ENCODE results near the gene EXOSC3. TPM values are rescaled to one million over a fixed set of nuclear protein-coding genes. Genes with fewer than 3 reads are reported as not detected.

Gene EXOSC3
- total RNA-seq, 1 donor from 2014 or later, result 37.6 TPM

GRCh38 chr9:37740128-37740527 is 44.7 kb downstream of the EXOSC3 start:
- DNase-seq (ENCODE audit: low spot score in 2 of 2, unreplicated experiment in 2 of 2), result no peak
- Mint-ChIP-seq H3K27me3 (ENCODE audit: low read depth) (peaks cover 21% of the 10 kb centered on the region), H3K27ac (no peak overlapping the region), H3K36me3 (no peaks in the 10 kb centered on the region), H3K4me1 (no peaks in the 10 kb centered on the region), H3K4me3 (no peak overlapping the region), H3K9me3 (no peaks in the 10 kb centered on the region)
- TF ChIP-seq CTCF (IDR thresholded peaks at IDR 0.05; ENCODE audit: unreplicated experiment), result no peak

GRCh38 chr9:37739222-37739621 is 45.6 kb downstream of the EXOSC3 start:
- H3K9me3 Mint-ChIP-seq, result no peaks in the 10 kb centered on the region
- no peaks in the 10 kb centered on the region for H3K36me3 Mint-ChIP-seq
- H3K4me3 Mint-ChIP-seq, result no peak overlapping the region
- H3K27me3 Mint-ChIP-seq (ENCODE audit: low read depth), result peaks cover 24% of the 10 kb centered on the region
- TF ChIP-seq CTCF (IDR thresholded peaks at IDR 0.05; ENCODE audit: unreplicated experiment), result no peak
- DNase-seq (ENCODE audit: low spot score in 2 of 2, unreplicated experiment in 2 of 2), result no peak
- no peak overlapping the region for H3K27ac Mint-ChIP-seq
- H3K4me1 Mint-ChIP-seq, result no peaks in the 10 kb centered on the region

- Mint-ChIP-seq H3K36me3 (no peaks in the 10 kb centered on the region), H3K4me3 (no peak overlapping the region), H3K4me1 (peaks cover 7% of the 10 kb centered on the region), H3K27ac (no peak overlapping the region), H3K9me3 (no peaks in the 10 kb centered on the region), H3K27me3 (ENCODE audit: low read depth) (peaks cover 42% of the 10 kb centered on the region)
- TF ChIP-seq CTCF (IDR thresholded peaks at IDR 0.05; ENCODE audit: unreplicated experiment), result no peak
- no peak for DNase-seq (ENCODE audit: low spot score in 2 of 2, unreplicated experiment in 2 of 2)
Measured at GRCh38 chr9:37732952-37733351, 51.9 kb downstream of the EXOSC3 start.

DNA sequence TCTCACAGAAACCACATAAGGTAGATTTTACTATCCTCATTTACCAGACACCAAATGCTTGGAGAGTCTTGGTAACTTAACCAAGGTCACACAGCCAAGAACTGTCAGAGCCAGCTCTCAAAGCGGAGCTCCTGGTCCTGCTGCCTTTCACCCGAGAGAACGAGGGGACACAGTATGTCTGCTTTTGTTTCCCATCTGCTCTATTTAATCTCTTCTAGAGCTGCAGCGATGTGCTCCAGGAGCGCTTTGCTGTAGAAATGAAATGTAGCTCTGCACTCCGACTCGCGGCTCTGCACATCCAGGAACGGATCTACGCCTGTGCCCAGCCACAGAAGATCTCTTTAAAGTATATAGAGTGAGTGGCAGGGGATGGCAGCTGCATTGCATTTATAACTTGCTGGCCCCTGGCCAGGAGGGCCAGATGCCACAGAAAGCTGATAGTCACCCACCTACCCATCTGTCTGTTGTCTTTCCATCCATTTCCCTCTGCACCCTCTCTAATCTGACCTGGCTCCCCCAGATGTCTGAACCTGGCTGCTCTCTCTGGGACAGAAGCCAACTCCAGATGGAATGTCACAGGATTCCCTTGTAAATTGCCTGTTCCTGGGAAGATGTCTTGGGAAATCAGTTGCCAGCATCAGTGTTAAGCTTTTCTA is 52.6 kb downstream of the EXOSC3 start:
- Mint-ChIP-seq H3K4me3 (no peak overlapping the region), H3K27me3 (ENCODE audit: low read depth) (peaks cover 39% of the 10 kb centered on the region), H3K27ac (no peak overlapping the region), H3K4me1 (peaks cover 7% of the 10 kb centered on the region), H3K36me3 (no peaks in the 10 kb centered on the region), H3K9me3 (no peaks in the 10 kb centered on the region)
- TF ChIP-seq CTCF (IDR thresholded peaks at IDR 0.05; ENCODE audit: unreplicated experiment), result no peak
- DNase-seq (ENCODE audit: low spot score in 2 of 2, unreplicated experiment in 2 of 2), result no peak

DNA sequence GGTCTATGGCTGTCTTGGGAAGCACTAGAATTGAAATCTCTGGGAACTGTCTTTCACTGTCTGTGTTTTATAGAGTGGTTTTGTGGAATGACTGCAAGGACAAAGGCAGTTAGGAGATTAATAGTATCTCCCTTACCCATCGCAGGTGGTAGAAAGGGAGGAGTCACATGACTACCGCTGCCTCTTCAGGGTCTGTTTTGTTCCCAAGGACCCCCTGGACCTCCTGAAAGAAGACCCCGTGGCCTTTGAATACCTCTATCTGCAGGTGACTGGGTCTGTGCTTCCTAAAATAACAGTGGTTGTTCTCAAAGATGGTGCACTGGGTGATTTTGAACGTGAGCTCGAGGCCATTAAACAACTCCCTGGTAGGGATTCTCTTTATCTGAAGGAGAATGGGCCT is 54.0 kb downstream of the EXOSC3 start:
- H3K4me3 Mint-ChIP-seq, result no peak overlapping the region
- H3K36me3 Mint-ChIP-seq, result no peaks in the 10 kb centered on the region
- no peak for TF ChIP-seq CTCF (IDR thresholded peaks at IDR 0.05; ENCODE audit: unreplicated experiment)
- no peaks in the 10 kb centered on the region for H3K9me3 Mint-ChIP-seq
- H3K27ac Mint-ChIP-seq, result no peak overlapping the region
- peaks cover 7% of the 10 kb centered on the region for H3K4me1 Mint-ChIP-seq
- peaks cover 36% of the 10 kb centered on the region for H3K27me3 Mint-ChIP-seq (ENCODE audit: low read depth)
- DNase-seq (ENCODE audit: low spot score in 2 of 2, unreplicated experiment in 2 of 2), result no peak

DNA sequence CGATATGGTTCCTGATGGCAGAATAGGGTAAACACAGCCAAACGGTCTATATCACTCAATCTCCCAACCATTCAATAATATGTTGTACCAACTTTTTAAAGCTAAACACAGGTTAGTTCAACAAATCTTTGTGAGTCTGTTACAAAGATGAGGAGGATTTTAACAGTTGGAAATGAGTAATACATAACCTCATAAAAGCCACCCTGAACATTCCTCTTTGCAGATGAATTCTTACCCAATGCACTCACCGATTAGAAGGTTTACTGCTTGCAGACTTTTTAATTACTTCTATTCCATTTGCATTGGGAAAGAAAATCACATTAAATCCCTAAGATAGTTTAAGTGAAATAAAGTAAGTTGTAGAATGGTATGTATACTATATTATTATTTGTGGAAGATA is 54.6 kb downstream of the EXOSC3 start:
- H3K4me1 Mint-ChIP-seq, result peaks cover 7% of the 10 kb centered on the region
- no peak overlapping the region for H3K4me3 Mint-ChIP-seq
- H3K36me3 Mint-ChIP-seq, result no peaks in the 10 kb centered on the region
- DNase-seq (ENCODE audit: low spot score in 2 of 2, unreplicated experiment in 2 of 2), result no peak
- peaks cover 33% of the 10 kb centered on the region for H3K27me3 Mint-ChIP-seq (ENCODE audit: low read depth)
- TF ChIP-seq CTCF (IDR thresholded peaks at IDR 0.05; ENCODE audit: unreplicated experiment), result no peak
- no peaks in the 10 kb centered on the region for H3K9me3 Mint-ChIP-seq
- H3K27ac Mint-ChIP-seq, result no peak overlapping the region

All from mesothelial cell of epicardium (in vitro differentiated cells).